Large intestine (tissue), 3 donors: ENCODE results near the gene ZC3H13. TPM values are rescaled to one million over a fixed set of nuclear protein-coding genes. Genes with fewer than 3 reads are reported as not detected.

Experiments used
- DNase-seq, 2 donors: peaks; one replicate each; pipeline versions ENCODE4 v3.0.0 to v3.0.0-alpha.2; 2013
- H3K27ac ChIP-seq: one replicate; pipeline ENCODE4 v1.5.1; 2013; ENCODE audit warnings: low read length
- H3K27me3 ChIP-seq: 2 replicates; pipeline ENCODE4 v1.6.1; 2013; ENCODE audit warnings: low read length; ENCODE audit not compliant: control insufficient read depth, insufficient read depth
- H3K36me3 ChIP-seq: 2 replicates; pipeline ENCODE4 v1.6.1; 2013; ENCODE audit warnings: low read length; ENCODE audit not compliant: control insufficient read depth, insufficient read depth
- H3K4me1 ChIP-seq: one replicate; pipeline ENCODE4 v1.6.1; 2013; ENCODE audit warnings: low read length; ENCODE audit not compliant: control insufficient read depth, insufficient read depth
- H3K4me3 ChIP-seq: one replicate; pipeline ENCODE4 v1.5.1; 2013; ENCODE audit warnings: low read length
- H3K9me3 ChIP-seq: one replicate; pipeline ENCODE4 v1.6.1; 2013; ENCODE audit warnings: mild to moderate bottlenecking, low read depth, low read length, moderate library complexity; ENCODE audit not compliant: control insufficient read depth
- WGBS: methylation state at CpG from one replicate; pipeline ENCODE4 v1.1.5; 2013; ENCODE audit warnings: low lambda C conversion rate; ENCODE audit not compliant: insufficient coverage; 5-methylcytosine and 5-hydroxymethylcytosine counted together
- polyA plus RNA-seq: library from polyadenylated mRNA; unstranded; fragments of 120-200 nt; gene quantifications from one replicate; pipeline ENCODE4 v1.2.1, GENCODE V29; 2013

The ZC3H13 gene
- polyA plus RNA-seq, 1 donor: 36.4 TPM

DNA sequence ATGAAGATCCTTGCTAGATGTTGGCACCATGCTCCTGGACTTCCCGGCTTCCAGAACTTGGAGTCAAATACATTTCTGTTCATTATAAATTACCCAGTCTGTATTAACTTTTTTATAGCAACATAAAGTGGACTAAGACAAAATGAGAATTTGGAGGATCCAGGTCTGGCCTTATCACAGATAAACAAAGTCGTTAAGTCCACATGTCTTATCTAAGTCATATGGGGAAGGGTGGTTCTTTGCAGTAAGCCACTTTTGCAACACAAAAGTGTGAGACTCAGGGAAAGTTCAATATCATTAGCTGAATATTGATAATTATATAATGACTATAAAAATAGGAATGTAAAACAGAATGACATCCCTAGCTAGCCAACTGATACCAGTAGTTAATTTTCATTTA is 109.4 kb downstream of the ZC3H13 start:
- WGBS: 0% methylated on average over 1 of the region's 2 CpGs
- DNase-seq: no peak

DNA sequence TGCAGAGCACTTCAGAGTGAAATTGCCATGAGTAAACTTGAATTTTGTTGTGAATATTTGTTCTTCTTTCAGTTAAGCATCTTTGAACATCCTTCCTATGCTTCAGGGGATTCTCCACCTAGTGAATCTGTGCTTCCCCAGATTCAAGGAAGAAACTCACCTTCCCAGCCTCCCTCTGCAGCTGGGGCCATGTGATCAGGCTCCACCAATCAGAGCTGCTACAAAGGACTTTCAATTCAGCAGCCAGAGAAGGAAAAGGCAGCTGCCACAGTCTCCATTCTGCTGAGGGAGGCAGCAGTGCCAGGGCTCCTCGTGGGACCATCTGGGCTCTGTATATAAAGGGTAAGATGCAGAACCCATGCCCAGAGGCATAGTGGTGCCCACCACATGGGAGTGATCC is 111.3 kb downstream of the ZC3H13 start:
- no CpG with 5 or more reads among the region's 1 CpG for WGBS
- no peak overlapping the region for H3K4me3 ChIP-seq

More for the DNA sequence above, 109.4 kb downstream of the ZC3H13 start:
- H3K9me3 ChIP-seq: no peaks in the 10 kb centered on the region
- H3K36me3 ChIP-seq: no peaks in the 10 kb centered on the region
- H3K27me3 ChIP-seq: peaks cover 7% of the 10 kb centered on the region
- H3K4me3 ChIP-seq: no peak overlapping the region
- no peaks in the 10 kb centered on the region for H3K4me1 ChIP-seq
- no peak overlapping the region for H3K27ac ChIP-seq

DNA sequence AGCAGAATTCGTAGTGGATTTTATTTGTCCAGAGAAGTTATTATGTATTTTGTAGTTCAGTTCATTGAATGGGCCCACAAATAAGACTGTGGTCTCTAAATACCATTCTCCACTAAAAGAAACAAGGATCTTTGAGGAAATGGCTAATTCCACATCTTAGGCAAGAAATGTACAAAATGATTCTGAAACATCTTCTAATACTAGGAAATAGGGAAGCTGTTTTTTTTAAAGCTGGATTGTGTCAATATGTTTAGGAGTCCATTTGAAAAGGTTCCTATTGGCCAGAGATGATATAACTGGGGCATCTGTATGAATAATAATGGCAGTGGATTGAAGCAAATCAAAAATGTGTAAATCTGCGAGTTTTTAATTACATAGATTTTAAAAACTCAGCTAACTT is 112.5 kb downstream of the ZC3H13 start:
- Histone ChIP-seq H3K27ac (no peak overlapping the region), H3K27me3 (peaks cover 9% of the 10 kb centered on the region), H3K9me3 (no peaks in the 10 kb centered on the region), H3K4me1 (no peaks in the 10 kb centered on the region), H3K4me3 (no peak overlapping the region), H3K36me3 (no peaks in the 10 kb centered on the region)
- no CpG with 5 or more reads among the region's 2 CpGs for WGBS
- no peak for DNase-seq

More for the DNA sequence above, 111.3 kb downstream of the ZC3H13 start:
- Histone ChIP-seq H3K9me3 (no peaks in the 10 kb centered on the region), H3K27me3 (peaks cover 7% of the 10 kb centered on the region), H3K27ac (no peak overlapping the region), H3K36me3 (no peaks in the 10 kb centered on the region), H3K4me1 (no peaks in the 10 kb centered on the region)
- DNase-seq: no peak

DNA sequence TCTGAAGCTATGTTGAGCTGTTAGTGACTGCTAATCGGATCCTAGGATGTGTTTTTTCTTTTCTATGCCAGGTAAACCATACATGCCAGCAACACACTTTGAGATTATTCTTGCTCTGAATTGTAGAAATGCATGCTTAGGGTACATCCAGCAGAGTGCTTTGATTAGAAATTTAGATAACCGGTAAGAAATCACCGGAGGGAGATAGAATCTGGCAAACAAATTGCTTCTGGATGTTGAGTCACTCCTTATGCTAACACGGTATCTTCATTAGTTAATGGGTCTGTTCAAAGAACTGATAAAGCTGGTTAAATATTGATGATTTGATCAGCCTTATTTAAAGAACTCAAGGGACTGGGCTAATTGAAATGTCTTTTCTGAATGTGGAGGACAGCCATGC is 115.9 kb downstream of the ZC3H13 start:
- no peaks in the 10 kb centered on the region for H3K9me3 ChIP-seq
- H3K27ac ChIP-seq: no peak overlapping the region
- H3K36me3 ChIP-seq: no peaks in the 10 kb centered on the region
- H3K4me1 ChIP-seq: no peaks in the 10 kb centered on the region
- H3K4me3 ChIP-seq: no peak overlapping the region
- H3K27me3 ChIP-seq: peaks cover 18% of the 10 kb centered on the region
- no peak for DNase-seq
- 80% methylated on average over 1 of the region's 4 CpGs for WGBS

DNA sequence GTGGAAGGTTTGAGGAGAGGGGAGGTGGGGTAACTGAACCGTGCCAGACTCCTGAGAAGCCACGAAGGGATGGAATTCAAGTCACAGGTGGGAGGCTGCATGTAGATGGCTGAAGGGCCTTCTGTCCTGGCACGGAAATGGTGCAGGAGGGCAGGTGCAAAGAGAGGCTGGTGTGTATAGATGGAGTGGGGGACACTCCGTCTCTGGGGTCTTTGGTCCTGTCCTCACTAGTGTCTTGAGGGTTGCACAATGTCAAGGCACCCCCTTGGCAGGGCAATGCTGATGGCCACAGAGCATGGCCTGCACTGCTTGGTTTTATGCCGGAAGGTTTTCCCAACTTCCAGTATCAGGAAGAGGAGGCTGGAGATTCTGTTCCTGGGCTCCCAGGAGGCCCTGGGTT is 118.3 kb downstream of the ZC3H13 start:
- H3K36me3 ChIP-seq: no peaks in the 10 kb centered on the region
- H3K4me3 ChIP-seq: no peak overlapping the region
- peaks cover 23% of the 10 kb centered on the region for H3K27me3 ChIP-seq
- no CpG with 5 or more reads among the region's 5 CpGs for WGBS
- no peaks in the 10 kb centered on the region for H3K4me1 ChIP-seq
- no peak for DNase-seq
- no peak overlapping the region for H3K27ac ChIP-seq
- no peaks in the 10 kb centered on the region for H3K9me3 ChIP-seq

DNA sequence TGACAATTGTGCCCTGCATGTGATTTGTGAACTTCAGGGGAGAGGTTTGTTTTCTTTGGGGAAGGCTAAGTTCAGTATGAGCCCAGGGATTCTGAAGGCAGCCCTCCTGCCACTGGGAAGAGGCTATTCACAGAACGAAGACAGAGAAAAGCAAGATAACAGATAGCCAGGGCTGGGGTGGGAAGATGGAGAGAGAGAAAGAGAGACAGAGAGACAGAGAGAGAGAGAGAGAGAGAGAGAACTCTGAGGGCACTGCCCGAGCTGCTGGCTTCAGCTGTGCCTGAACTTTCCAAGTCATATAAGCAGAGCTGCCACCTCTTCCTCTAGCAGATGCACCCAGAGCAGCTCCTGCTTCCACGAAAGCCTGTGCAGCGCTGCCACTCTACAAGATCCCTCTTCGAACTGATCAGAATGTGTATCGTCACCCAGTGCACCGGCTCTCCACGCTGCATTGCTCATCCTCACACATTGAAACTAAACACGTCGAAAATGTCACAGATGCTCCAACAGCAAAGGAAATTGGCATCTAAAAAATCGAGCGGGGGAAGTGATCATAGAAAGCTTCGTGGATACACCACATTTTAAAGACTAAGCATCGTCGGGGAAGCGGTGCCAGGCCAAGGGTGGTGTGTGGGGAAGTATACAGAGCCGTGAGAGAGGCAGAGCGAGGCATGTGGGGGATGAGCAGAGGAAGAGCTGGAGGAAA is 119.2 kb downstream of the ZC3H13 start:
- Histone ChIP-seq H3K36me3 (no peaks in the 10 kb centered on the region), H3K27me3 (peaks cover 23% of the 10 kb centered on the region), H3K4me3 (no peak overlapping the region), H3K4me1 (no peaks in the 10 kb centered on the region), H3K27ac (no peak overlapping the region), H3K9me3 (no peaks in the 10 kb centered on the region)
- DNase-seq: no peak
- 60% methylated on average over 1 of the region's 18 CpGs for WGBS

DNA sequence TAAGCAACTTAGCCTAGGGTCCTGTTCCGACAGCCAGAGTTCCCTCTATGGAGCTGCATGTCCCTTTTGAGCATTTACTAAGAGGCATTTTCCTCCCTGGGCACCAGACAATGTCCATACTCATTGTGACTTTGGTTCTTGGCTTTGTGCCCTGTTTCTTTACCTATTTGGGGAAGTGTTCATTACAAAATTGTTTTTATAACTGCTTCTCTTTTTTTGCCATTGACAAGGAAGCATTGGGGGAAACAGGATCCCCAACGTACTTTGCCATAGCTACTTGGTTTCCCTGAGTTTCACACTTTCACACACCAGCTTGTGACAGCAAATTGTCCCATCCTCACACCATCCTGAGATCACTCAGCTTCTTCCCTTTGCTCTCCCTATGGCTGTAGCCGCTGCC is 119.9 kb downstream of the ZC3H13 start:
- H3K4me3 ChIP-seq: no peak overlapping the region
- WGBS: no CpG with 5 or more reads among the region's 3 CpGs
- peaks cover 23% of the 10 kb centered on the region for H3K27me3 ChIP-seq
- no peaks in the 10 kb centered on the region for H3K4me1 ChIP-seq
- H3K9me3 ChIP-seq: no peaks in the 10 kb centered on the region
- H3K27ac ChIP-seq: no peak overlapping the region
- no peak for DNase-seq
- H3K36me3 ChIP-seq: no peaks in the 10 kb centered on the region

DNA sequence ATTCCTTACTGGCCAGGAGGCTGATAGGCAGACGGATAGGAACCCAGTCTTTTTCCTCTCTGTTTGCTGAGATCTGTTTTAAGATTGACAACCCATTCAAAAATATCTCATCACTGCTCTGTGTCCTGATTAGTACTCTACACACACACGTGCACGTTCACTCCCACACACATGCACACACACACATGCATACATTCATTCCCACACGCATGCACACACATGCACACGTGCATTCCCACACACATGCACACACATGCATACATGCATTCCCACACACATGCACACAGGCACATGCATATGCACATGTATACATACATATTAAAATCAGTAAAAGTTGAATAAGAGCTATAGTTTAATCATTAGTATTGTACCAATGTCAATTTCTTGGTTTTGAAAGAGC is 120.4 kb downstream of the ZC3H13 start:
- Histone ChIP-seq H3K27ac (no peak overlapping the region), H3K4me1 (no peaks in the 10 kb centered on the region), H3K36me3 (no peaks in the 10 kb centered on the region), H3K27me3 (peaks cover 23% of the 10 kb centered on the region), H3K4me3 (no peak overlapping the region), H3K9me3 (no peaks in the 10 kb centered on the region)
- DNase-seq: no peak
- 100% methylated on average over 2 of the region's 5 CpGs for WGBS

DNA sequence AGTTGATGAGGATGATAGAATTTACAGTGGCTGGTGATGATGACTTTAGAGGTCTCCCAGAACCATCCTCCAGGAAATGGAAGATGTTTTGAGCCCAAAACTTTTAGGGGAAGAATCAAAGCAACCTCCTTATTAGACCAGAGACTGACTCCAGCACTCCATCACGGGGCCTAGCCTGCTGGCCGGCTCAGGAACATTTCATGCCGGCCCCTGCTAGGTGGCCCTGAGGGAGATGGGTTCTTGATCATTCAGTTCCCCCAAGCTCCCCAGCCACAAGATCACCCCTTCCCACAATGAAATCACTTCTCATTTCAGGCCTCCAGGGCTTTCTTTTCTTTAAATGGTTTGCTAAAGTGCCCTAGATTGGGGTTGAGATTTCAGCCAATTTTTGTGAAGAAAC is 121.3 kb downstream of the ZC3H13 start:
- H3K27me3 ChIP-seq: peaks cover 23% of the 10 kb centered on the region
- DNase-seq: no peak
- no CpG with 5 or more reads among the region's 3 CpGs for WGBS

DNA sequence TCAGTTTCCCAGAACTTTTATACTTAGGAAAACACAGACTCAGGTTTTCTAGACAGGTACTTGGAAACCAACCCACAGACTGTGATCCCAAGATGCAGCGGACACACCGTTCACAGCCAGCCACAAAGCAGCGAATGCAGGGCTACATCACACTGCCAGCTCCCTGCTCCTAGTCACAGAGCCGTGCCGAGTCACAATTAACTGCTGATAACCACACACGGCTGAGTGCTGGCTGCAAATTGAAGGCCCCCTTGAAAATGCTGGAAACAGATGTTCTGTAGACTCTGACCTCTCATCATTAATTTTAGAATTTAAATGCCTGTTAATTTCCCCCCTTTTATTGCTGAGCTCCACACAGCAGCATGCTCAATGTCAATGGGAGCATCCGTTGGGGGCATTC is 122.4 kb downstream of the ZC3H13 start:
- no peaks in the 10 kb centered on the region for H3K36me3 ChIP-seq
- WGBS: 83% methylated on average over 1 of the region's 7 CpGs
- no peak overlapping the region for H3K4me3 ChIP-seq
- no peak overlapping the region for H3K27ac ChIP-seq
- H3K9me3 ChIP-seq: no peaks in the 10 kb centered on the region
- peaks cover 20% of the 10 kb centered on the region for H3K27me3 ChIP-seq
- H3K4me1 ChIP-seq: no peaks in the 10 kb centered on the region
- no peak for DNase-seq

More for the DNA sequence above, 121.3 kb downstream of the ZC3H13 start:
- H3K9me3 ChIP-seq: no peaks in the 10 kb centered on the region
- H3K4me3 ChIP-seq: no peak overlapping the region
- no peaks in the 10 kb centered on the region for H3K36me3 ChIP-seq
- H3K27ac ChIP-seq: no peak overlapping the region
- no peaks in the 10 kb centered on the region for H3K4me1 ChIP-seq

DNA sequence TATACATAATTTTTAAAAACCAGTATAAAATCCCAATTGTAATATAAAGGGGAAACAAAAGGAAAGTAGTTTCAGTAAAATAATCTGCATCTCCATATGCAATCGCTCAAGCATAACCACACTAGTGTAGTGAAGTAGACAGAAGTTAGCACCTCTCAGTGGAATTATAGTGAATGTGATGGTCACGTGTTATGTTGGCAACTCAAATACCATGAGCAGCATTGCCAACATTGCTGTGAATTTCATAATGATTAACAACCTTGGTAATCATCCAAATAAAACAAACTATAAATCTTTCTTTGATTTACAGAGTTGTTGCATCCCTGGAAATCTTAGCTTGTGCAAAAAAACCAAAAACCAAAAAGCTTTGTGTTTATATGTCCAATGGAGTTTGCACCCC is 123.7 kb downstream of the ZC3H13 start:
- Histone ChIP-seq H3K9me3 (no peaks in the 10 kb centered on the region), H3K36me3 (no peaks in the 10 kb centered on the region), H3K4me3 (no peak overlapping the region), H3K27me3 (peaks cover 16% of the 10 kb centered on the region), H3K4me1 (no peaks in the 10 kb centered on the region), H3K27ac (no peak overlapping the region)
- 100% methylated on average over 1 of the region's 2 CpGs for WGBS
- no peak for DNase-seq
